ENCODE measurements around the gene ZNF780B. TPM values are rescaled to one million over a fixed set of nuclear protein-coding genes. Genes with fewer than 3 reads are reported as not detected.
A peak's percentile ranks its signal among the peaks of the same experiment; 100 is the strongest.

ZNF780B gene
- 10 to 100 TPM; 11.8 to 12.0 TPM for total RNA-seq
- 16.6 TPM for polyA plus RNA-seq (2013, experiment 1 of 2)
- 15.3 TPM for polyA plus RNA-seq (2013, experiment 2 of 2)
- total RNA-seq, result 19.2 to 132 (median 50.3) reads per million in 172 experiments

GRCh38 chr19:40055832-40056504, at the start of gene ZNF780B:
Gene ZNF780B (minus strand): TSS chr19:40056231. CDS start chr19:40050332, 5,899 bp downstream.
- H3K4me3 ChIP-seq (ENCODE audit: low read length), result peak within 1 kb of the TSS; percentile 92
- H3K36me3 ChIP-seq (ENCODE audit: insufficient read depth, low read length), result no peaks in the 10 kb centered on the region
- peaks cover 57% of the 10 kb centered on the region for H3K36me3 Mint-ChIP-seq (ENCODE audit: low read depth)
- peak within 1 kb of the TSS; percentile 64 to 75 for H3K27ac ChIP-seq (ENCODE audit: low read depth in 1 of 2, low read length in 2 of 2)
- no peaks in the 10 kb centered on the region for H3K27me3 Mint-ChIP-seq
- intact Hi-C loops (cut with DNase I, micrococcal nuclease), result loop anchor here (5.0 to 10.0 kb wide), 3 partner anchors 36 to 61 kb away; partner anchors contain the start of genes ZNF546 (in 2 of the 2) and ZNF780A (in 1 of the 2)
- ChIA-PET POLR2A (interaction anchor here (0.7 to 2.1 kb wide), 11 partner anchors 10 to 292 kb away, joined by 3 to 19 read pairs (median 4); partner anchors contain the start of genes C19orf47, FBL, PLD3 and PSMC4), CTCF (interaction anchor here (1.4 kb wide), 1 partner anchor 85 kb away, joined by 7 read pairs; the partner anchor contains the start of gene PSMC4)
- DNase-seq (peak; percentile 47 to 80 (median 57)), ATAC-seq (ENCODE audit: poor library complexity) (peak; percentile 91)
- H3K4me1 ChIP-seq (ENCODE audit: insufficient read depth, low read length), result peaks cover 18% of the 10 kb centered on the region
- peak within 1 kb of the TSS; percentile 100 for H3K4me3 Mint-ChIP-seq
- H3K9me3 Mint-ChIP-seq, result peaks cover 4% of the 10 kb centered on the region
- peak within 1 kb of the TSS; percentile 96 for H3K27ac Mint-ChIP-seq
- H3K9me3 ChIP-seq (ENCODE audit: control insufficient read depth in 1 of 2, insufficient read depth in 1 of 2, low read length in 2 of 2), result peaks cover 0 to 14% of the 10 kb centered on the region in 2 experiments
- H3K27me3 ChIP-seq (ENCODE audit: control insufficient read depth in 1 of 2, insufficient read depth in 2 of 2, low read length in 2 of 2), result no peaks in the 10 kb centered on the region
- TF ChIP-seq, protein P1, sequence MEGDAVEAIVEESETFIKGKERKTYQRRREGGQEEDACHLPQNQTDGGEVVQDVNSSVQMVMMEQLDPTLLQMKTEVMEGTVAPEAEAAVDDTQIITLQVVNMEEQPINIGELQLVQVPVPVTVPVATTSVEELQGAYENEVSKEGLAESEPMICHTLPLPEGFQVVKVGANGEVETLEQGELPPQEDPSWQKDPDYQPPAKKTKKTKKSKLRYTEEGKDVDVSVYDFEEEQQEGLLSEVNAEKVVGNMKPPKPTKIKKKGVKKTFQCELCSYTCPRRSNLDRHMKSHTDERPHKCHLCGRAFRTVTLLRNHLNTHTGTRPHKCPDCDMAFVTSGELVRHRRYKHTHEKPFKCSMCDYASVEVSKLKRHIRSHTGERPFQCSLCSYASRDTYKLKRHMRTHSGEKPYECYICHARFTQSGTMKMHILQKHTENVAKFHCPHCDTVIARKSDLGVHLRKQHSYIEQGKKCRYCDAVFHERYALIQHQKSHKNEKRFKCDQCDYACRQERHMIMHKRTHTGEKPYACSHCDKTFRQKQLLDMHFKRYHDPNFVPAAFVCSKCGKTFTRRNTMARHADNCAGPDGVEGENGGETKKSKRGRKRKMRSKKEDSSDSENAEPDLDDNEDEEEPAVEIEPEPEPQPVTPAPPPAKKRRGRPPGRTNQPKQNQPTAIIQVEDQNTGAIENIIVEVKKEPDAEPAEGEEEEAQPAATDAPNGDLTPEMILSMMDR (IDR thresholded peaks at IDR 0.05), result no peak
- peaks cover 57% of the 10 kb centered on the region for H3K4me1 Mint-ChIP-seq (ENCODE audit: low read depth)

- H3K4me3 Mint-ChIP-seq, result no peak overlapping the region
- TF ChIP-seq, protein P1 (IDR thresholded peaks at IDR 0.05), result no peak
- Histone ChIP-seq H3K27me3 (ENCODE audit: control insufficient read depth in 1 of 2, insufficient read depth in 2 of 2, low read length in 2 of 2) (no peaks in the 10 kb centered on the region), H3K4me1 (ENCODE audit: insufficient read depth, low read length) (no peaks in the 10 kb centered on the region), H3K27ac (ENCODE audit: low read depth in 1 of 2, low read length in 2 of 2) (no peak overlapping the region), H3K4me3 (ENCODE audit: low read length) (no peak overlapping the region), H3K9me3 (ENCODE audit: control insufficient read depth in 1 of 2, insufficient read depth in 1 of 2, low read length in 2 of 2) (no peaks in the 10 kb centered on the region), H3K36me3 (ENCODE audit: insufficient read depth, low read length) (no peaks in the 10 kb centered on the region)
- no peak for DNase-seq
- no peaks in the 10 kb centered on the region for H3K9me3 Mint-ChIP-seq
- no peak for ATAC-seq (ENCODE audit: poor library complexity)
- CTCF ChIA-PET, result no interaction called here
- POLR2A ChIA-PET, result no interaction called here
- H3K36me3 Mint-ChIP-seq (ENCODE audit: low read depth), result no peaks in the 10 kb centered on the region
- no peaks in the 10 kb centered on the region for H3K4me1 Mint-ChIP-seq (ENCODE audit: low read depth)
- no peaks in the 10 kb centered on the region for H3K27me3 Mint-ChIP-seq
- H3K27ac Mint-ChIP-seq, result no peak overlapping the region
- intact Hi-C loops (cut with DNase I, micrococcal nuclease), result no loop called here
Measured at GRCh38 chr19:40104754-40105153, 48.7 kb upstream of the ZNF780B start.

- ATAC-seq (ENCODE audit: poor library complexity) (no peak), DNase-seq (no peak)
- Mint-ChIP-seq H3K4me1 (ENCODE audit: low read depth) (no peaks in the 10 kb centered on the region), H3K27ac (no peak overlapping the region), H3K9me3 (no peaks in the 10 kb centered on the region), H3K27me3 (no peaks in the 10 kb centered on the region), H3K4me3 (no peak overlapping the region), H3K36me3 (ENCODE audit: low read depth) (no peaks in the 10 kb centered on the region)
- Histone ChIP-seq H3K36me3 (ENCODE audit: insufficient read depth, low read length) (no peaks in the 10 kb centered on the region), H3K4me3 (ENCODE audit: low read length) (no peak overlapping the region), H3K4me1 (ENCODE audit: insufficient read depth, low read length) (no peaks in the 10 kb centered on the region), H3K9me3 (ENCODE audit: control insufficient read depth in 1 of 2, insufficient read depth in 1 of 2, low read length in 2 of 2) (no peaks in the 10 kb centered on the region), H3K27me3 (ENCODE audit: control insufficient read depth in 1 of 2, insufficient read depth in 2 of 2, low read length in 2 of 2) (no peaks in the 10 kb centered on the region), H3K27ac (ENCODE audit: low read depth in 1 of 2, low read length in 2 of 2) (no peak overlapping the region)
- intact Hi-C loops (cut with DNase I, micrococcal nuclease), result no loop called here
- POLR2A ChIA-PET, result interaction anchor here (1.4 kb wide), 1 partner anchor 13 kb away, joined by 3 read pairs; the partner anchor contains the start of gene ZNF780A
- CTCF ChIA-PET, result no interaction called here
- TF ChIP-seq, protein P1 (IDR thresholded peaks at IDR 0.05), result no peak
Measured at GRCh38 chr19:40103600-40103999, 47.6 kb upstream of the ZNF780B start.

Measured in CD4-positive, alpha-beta T cell (primary cell).